HCT116 (cell line): ENCODE measurements around the gene WDR35. TPM values are rescaled to one million over a fixed set of nuclear protein-coding genes. Genes with fewer than 3 reads are reported as not detected.

ENCODE experiments used
- ATAC-seq: fragments of 200-7000 bp; cut with Tn5 transposase; 2 replicates; pipeline ENCODE4 v1.9.1; 2020; ENCODE audit warnings: mild to moderate bottlenecking, moderate library complexity
- BruUV-seq: library from RNA; stranded (reverse); fragments of 400-500 nt; replicated peaks from 2 replicates; lab custom pipeline; 2021; lab: Mats Ljungman, UMichigan
- CTCF ChIA-PET: fragments of 300-600 bp; sonication (Branson Sonifier 250); formaldehyde crosslinking; loops from one replicate; lab custom pipeline; 2021; ENCODE audit warnings: antibody characterized with exemption; lab: Charles Lee
- POLR2A ChIA-PET: fragments of 300-600, 350-600 bp; sonication (Branson Sonifier 250); formaldehyde crosslinking; loops from one replicate; lab custom pipeline; 2021; ENCODE audit warnings: antibody characterized with exemption; lab: Charles Lee
- RAD21 ChIA-PET, 2 experiments: fragments of 300-600 bp; sonication (Branson Sonifier 250); formaldehyde crosslinking; loops; one replicate each; lab custom pipeline; 2023; ENCODE audit warnings: low total read pairs in 2 of 2; ENCODE audit not compliant: uncharacterized antibody in 2 of 2, unreplicated experiment in 2 of 2, low non-redundant PET in 1 of 2; lab: Charles Lee
- DNase-seq: peaks from one replicate; pipeline ENCODE4 v3.0.0-alpha.2; 2010; ENCODE audit warnings: low read depth, low spot score
- H2AFZ ChIP-seq: fragments of 200-600 bp; shearing (Covaris generic), sonication (generic); 2 replicates; pipeline ENCODE4 v1.6.1; 2017; ENCODE audit warnings: low read depth, mixed run types, mixed read lengths, antibody characterized with exemption, low read length; ENCODE audit not compliant: poor library complexity, severe bottlenecking
- H3K27ac ChIP-seq: 2 replicates; pipeline ENCODE4 v1.5.1; 2012; ENCODE audit warnings: low read depth, low read length
- H3K27me3 ChIP-seq: fragments of 200-600 bp; sonication (generic); 2 replicates; pipeline ENCODE4 v1.6.1; 2016; ENCODE audit warnings: mixed run types, low read length, mixed read lengths; ENCODE audit not compliant: insufficient read depth
- H3K36me3 ChIP-seq, 2 experiments: fragments of 200-500 bp in 1 of 2; fragments of 200-600 bp in 1 of 2; sonication (Bioruptor generic) in 1 of 2; sonication (generic) in 1 of 2; 2 replicates each; pipeline versions ENCODE4 v1.5.1 to v1.6.1; 2014 to 2016; ENCODE audit warnings: low read length in 2 of 2, inconsistent platforms in 1 of 2, mixed read lengths in 1 of 2, mixed run types in 1 of 2; ENCODE audit not compliant: insufficient read depth in 2 of 2, control insufficient read depth in 1 of 2
- H3K4me1 ChIP-seq, 2 experiments: fragments of 200-600 bp in 1 of 2; sonication (generic) in 1 of 2; 2 replicates each; pipeline versions ENCODE4 v1.5.1 to v1.6.1; 2012 to 2017; ENCODE audit warnings: low read length in 2 of 2, inconsistent platforms in 1 of 2, mild to moderate bottlenecking in 1 of 2, mixed read lengths in 1 of 2, mixed run types in 1 of 2, moderate library complexity in 1 of 2; ENCODE audit not compliant: insufficient read depth in 2 of 2, control insufficient read depth in 1 of 2
- H3K4me2 ChIP-seq: fragments of 200-600 bp; sonication (generic); 2 replicates; pipeline ENCODE4 v1.6.1; 2017; ENCODE audit warnings: mixed run types, low read length, mixed read lengths
- H3K4me3 ChIP-seq, 2 experiments: fragments of 200-600 bp in 1 of 2; sonication (generic) in 1 of 2; replicated peaks in 1 of 2; 2 replicates each; pipeline ENCODE4 v1.5.1; 2011 to 2016; ENCODE audit warnings: low read length in 2 of 2, control low read depth in 1 of 2, low read depth in 1 of 2, mild to moderate bottlenecking in 1 of 2, mixed read lengths in 1 of 2, mixed run types in 1 of 2
- H3K79me2 ChIP-seq: fragments of 200-600 bp; sonication (generic); 2 replicates; pipeline ENCODE4 v1.6.1; 2017; ENCODE audit warnings: mild to moderate bottlenecking, mixed run types, low read length, moderate library complexity, mixed read lengths; ENCODE audit not compliant: insufficient read depth
- H3K9ac ChIP-seq: fragments of 200-600 bp; sonication (generic); 2 replicates; pipeline ENCODE4 v1.6.1; 2016; ENCODE audit warnings: low read length, mixed read lengths
- H3K9me2 ChIP-seq: fragments of 200-600 bp; sonication (generic), shearing (Covaris generic); 2 replicates; pipeline ENCODE4 v1.6.1; 2017; ENCODE audit warnings: mixed run types, mild to moderate bottlenecking, moderate library complexity; ENCODE audit not compliant: insufficient read depth
- H3K9me3 ChIP-seq, 2 experiments: fragments of 200-500 bp in 1 of 2; fragments of 200-600 bp in 1 of 2; sonication (Bioruptor generic) in 1 of 2; sonication (generic) in 1 of 2; 2 replicates each; pipeline ENCODE4 v1.6.1; 2014 to 2017; ENCODE audit warnings: low read length in 2 of 2, mixed read lengths in 2 of 2, inconsistent platforms in 1 of 2, low read depth in 1 of 2, mild to moderate bottlenecking in 1 of 2, mixed run types in 1 of 2, moderate library complexity in 1 of 2; ENCODE audit not compliant: control insufficient read depth in 1 of 2, insufficient read depth in 1 of 2
- H4K20me1 ChIP-seq: fragments of 200-600 bp; sonication (generic), shearing (Covaris generic); 2 replicates; pipeline ENCODE4 v1.6.1; 2017; ENCODE audit warnings: mixed run types, mild to moderate bottlenecking, moderate library complexity; ENCODE audit not compliant: insufficient read depth
- CBX3 ChIP-seq: IDR thresholded peaks from 2 replicates; pipeline ENCODE4 v1.6.1; 2012; ENCODE audit warnings: low read depth
- ELF1 ChIP-seq: IDR thresholded peaks from 2 replicates; pipeline ENCODE4 v1.6.1; 2012; ENCODE audit warnings: low read depth, borderline replicate concordance
- EZH2phosphoT487 ChIP-seq: fragments of 200-600 bp; IDR thresholded peaks from 2 replicates; pipeline ENCODE4 v1.6.1; 2018; ENCODE audit warnings: antibody characterized with exemption, borderline replicate concordance
- FOSL1 ChIP-seq: IDR thresholded peaks from 2 replicates; pipeline ENCODE4 v1.6.1; 2012; ENCODE audit warnings: low read depth
- JUND ChIP-seq: IDR thresholded peaks from 2 replicates; pipeline ENCODE4 v1.6.1; 2012
- POLR2A ChIP-seq: IDR thresholded peaks from 2 replicates; pipeline ENCODE4 v1.7.0; 2011; ENCODE audit warnings: borderline replicate concordance; ENCODE audit not compliant: insufficient read depth, insufficient read length; ENCODE audit errors: extremely low read depth
- RAD21 ChIP-seq: IDR thresholded peaks from 2 replicates; pipeline ENCODE4 v1.6.1; 2012; ENCODE audit warnings: low read depth, mild to moderate bottlenecking
- SP1 ChIP-seq: IDR thresholded peaks from 2 replicates; pipeline ENCODE4 v1.6.1; 2012; ENCODE audit warnings: low read depth
- SRF ChIP-seq: IDR thresholded peaks from 2 replicates; pipeline ENCODE4 v1.6.1; 2012; ENCODE audit warnings: low read depth
- TCF7L2 ChIP-seq: IDR thresholded peaks from 2 replicates; pipeline ENCODE4 v1.7.0; 2011; ENCODE audit warnings: borderline replicate concordance, inconsistent platforms; ENCODE audit not compliant: insufficient read depth, insufficient read length; ENCODE audit errors: extremely low read depth
- ZFX ChIP-seq: fragments of 450-650 bp; IDR thresholded peaks from 2 replicates; pipeline ENCODE4 v1.6.1; 2017
- intact Hi-C: fragments of 100-400 bp; cut with micrococcal nuclease; formaldehyde crosslinking; loops from 2 replicates; pipeline ENCODE4 v1.10.0; 2022
- total RNA-seq: library from RNA; stranded (reverse); gene quantifications from one replicate; pipeline ENCODE4 v1.2.1, GENCODE V29; 2021; ENCODE audit not compliant: unreplicated experiment

Gene WDR35
- total RNA-seq, 1 experiment from 2014 or later: 9.6 TPM

DNA sequence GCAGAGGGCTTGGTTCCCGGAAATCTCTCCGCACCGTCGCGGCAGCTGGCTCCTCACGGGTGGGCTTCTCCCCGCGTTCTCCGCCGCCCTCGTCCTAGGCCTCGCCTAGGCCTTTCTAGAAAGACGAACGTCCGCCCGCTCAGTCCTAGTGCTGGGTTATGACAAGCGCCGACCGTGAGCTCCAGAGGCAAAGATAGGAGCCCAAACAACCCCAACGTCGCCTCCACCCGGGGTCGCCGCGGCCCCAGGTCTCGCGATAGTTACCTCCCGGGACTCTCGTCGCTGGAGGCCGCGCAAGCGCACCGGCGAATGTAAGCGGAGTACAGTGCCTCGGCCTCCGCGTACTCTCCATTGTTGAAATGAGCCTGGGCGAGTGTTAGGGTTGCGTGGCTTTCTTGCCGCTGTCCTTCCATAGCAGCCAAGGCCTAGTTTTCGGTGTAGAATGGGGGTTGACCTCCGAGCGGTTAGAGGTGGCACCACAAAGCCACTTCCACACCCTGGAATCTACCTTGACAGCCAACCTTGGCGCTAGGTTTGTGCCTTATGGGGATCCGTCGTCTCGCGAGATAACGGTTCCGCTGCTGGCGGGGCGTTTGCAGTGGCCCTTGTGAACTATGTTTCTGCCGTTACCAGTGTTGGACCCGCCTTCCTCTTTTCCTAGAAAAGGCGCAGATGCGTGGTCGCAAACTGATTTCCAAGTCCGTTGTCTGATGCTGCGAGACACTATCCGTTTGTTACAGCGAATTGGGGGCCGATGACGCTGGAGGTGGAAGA is 88.3 kb downstream of the WDR35 start, which contains the start of gene TTC32 (continued):
- TF ChIP-seq TCF7L2 (peak; percentile 55), ZFX (peak; percentile 84), SP1 (peak; percentile 78), SRF (no peak), CBX3 (peak; percentile 89)

DNA sequence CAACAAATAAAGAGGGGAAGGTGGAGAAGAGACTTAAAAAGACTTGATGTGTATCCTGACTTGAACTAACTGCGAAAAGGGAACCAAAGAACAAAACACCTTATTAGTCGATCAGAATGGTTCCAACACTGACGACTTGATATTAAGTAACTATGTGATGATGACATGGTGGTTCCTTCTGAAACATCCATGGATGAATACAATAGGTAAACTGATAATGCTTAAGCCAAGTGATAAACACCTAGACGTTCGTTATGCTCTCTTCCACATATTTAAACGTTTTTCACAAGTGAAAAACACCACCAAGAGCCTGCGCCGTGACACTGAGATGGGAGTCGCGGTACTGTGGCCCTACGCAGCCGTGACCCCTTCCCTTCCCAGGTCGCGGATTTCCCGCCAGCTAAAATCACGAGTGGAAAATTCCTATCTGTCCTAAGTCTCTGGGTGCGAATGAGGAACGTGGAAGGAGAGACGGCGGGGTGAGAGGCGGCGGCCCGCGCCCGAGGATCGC is 88.9 kb downstream of the WDR35 start:
- intact Hi-C loops: no loop called here
- H3K79me2 ChIP-seq: peaks cover 41% of the 10 kb centered on the region
- peaks cover 11 to 18% of the 10 kb centered on the region in 2 experiments for H3K4me1 ChIP-seq

More for the DNA sequence above, 88.9 kb downstream of the WDR35 start:
- no peaks in the 10 kb centered on the region for H3K9me2 ChIP-seq
- TF ChIP-seq ZFX (no peak), SP1 (0 out of 2 replicates have a peak, but pooled peaks have one; percentile 5), RAD21 (no peak), JUND (no peak), ELF1 (no peak), POLR2A (no peak), FOSL1 (no peak), EZH2phosphoT487 (no peak)
- TF ChIP-seq, all 23 proteins: peak for 1
- no peaks in the 10 kb centered on the region for H3K9me3 ChIP-seq
- BruUV-seq: TSS peak; percentile 56
- peak overlapping the region; percentile 96 for H3K9ac ChIP-seq
- ChIA-PET CTCF (no interaction called here), POLR2A (interaction anchor here (1.0 kb wide), 1 partner anchor 11 kb away, joined by 4 read pairs; no protein-coding TSS in a partner anchor), RAD21 (no interaction called here)
- peak; percentile 25 for ATAC-seq
- no peak for DNase-seq
- H3K27ac ChIP-seq: peak overlapping the region; percentile 84
- no peaks in the 10 kb centered on the region for H3K36me3 ChIP-seq
- H3K4me3 ChIP-seq: peak overlapping the region; percentile 76 to 91
- H3K4me2 ChIP-seq: peak overlapping the region; percentile 97
- H4K20me1 ChIP-seq: no peaks in the 10 kb centered on the region
- H2AFZ ChIP-seq: peak overlapping the region; percentile 58
- no peaks in the 10 kb centered on the region for H3K27me3 ChIP-seq
